ENCODE results near the gene CHKA.
A peak's percentile ranks its signal among the peaks of the same experiment; 100 is the strongest.
"Not testable (repeated sequence)": the region's sequence is repeated elsewhere in the genome, so short reads cannot be mapped to it uniquely, and the experiment has no call there.

The CHKA gene

GRCh38 chr11:68106165-68106940 lies 14.8 kb downstream of the CHKA start:
- DNase-seq (ENCODE audit: extremely low read depth, insufficient read length), result no peak
- no peaks in the 10 kb centered on the region for H3K27me3 ChIP-seq (replicated peaks; ENCODE audit: control insufficient read depth, insufficient read depth, low read length)
- H3K36me3 ChIP-seq (ENCODE audit: control insufficient read depth, insufficient read depth, low read length), result peaks cover 1% of the 10 kb centered on the region; the same call in 1 of the 2 replicates
- H3K4me3 ChIP-seq (replicated peaks; ENCODE audit: low read depth, low read length), result no peak overlapping the region
- TF ChIP-seq, protein P1, sequence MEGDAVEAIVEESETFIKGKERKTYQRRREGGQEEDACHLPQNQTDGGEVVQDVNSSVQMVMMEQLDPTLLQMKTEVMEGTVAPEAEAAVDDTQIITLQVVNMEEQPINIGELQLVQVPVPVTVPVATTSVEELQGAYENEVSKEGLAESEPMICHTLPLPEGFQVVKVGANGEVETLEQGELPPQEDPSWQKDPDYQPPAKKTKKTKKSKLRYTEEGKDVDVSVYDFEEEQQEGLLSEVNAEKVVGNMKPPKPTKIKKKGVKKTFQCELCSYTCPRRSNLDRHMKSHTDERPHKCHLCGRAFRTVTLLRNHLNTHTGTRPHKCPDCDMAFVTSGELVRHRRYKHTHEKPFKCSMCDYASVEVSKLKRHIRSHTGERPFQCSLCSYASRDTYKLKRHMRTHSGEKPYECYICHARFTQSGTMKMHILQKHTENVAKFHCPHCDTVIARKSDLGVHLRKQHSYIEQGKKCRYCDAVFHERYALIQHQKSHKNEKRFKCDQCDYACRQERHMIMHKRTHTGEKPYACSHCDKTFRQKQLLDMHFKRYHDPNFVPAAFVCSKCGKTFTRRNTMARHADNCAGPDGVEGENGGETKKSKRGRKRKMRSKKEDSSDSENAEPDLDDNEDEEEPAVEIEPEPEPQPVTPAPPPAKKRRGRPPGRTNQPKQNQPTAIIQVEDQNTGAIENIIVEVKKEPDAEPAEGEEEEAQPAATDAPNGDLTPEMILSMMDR (IDR thresholded peaks at IDR 0.05; ENCODE audit: insufficient read depth, low read length, poor library complexity, severe bottlenecking), result no peak

- DNase-seq (ENCODE audit: extremely low read depth, insufficient read length), result no peak
- TF ChIP-seq, protein P1 (IDR thresholded peaks at IDR 0.05; ENCODE audit: insufficient read depth, low read length, poor library complexity, severe bottlenecking), result no peak
- H3K27me3 ChIP-seq (replicated peaks; ENCODE audit: control insufficient read depth, insufficient read depth, low read length), result no peaks in the 10 kb centered on the region
- H3K4me3 ChIP-seq (replicated peaks; ENCODE audit: low read depth, low read length), result peak overlapping the region; percentile 42
- H3K36me3 ChIP-seq (ENCODE audit: control insufficient read depth, insufficient read depth, low read length), result no peaks in the 10 kb centered on the region
These were observed 21.4 kb downstream of the CHKA start for GRCh38 chr11:68099474-68100405.

DNA sequence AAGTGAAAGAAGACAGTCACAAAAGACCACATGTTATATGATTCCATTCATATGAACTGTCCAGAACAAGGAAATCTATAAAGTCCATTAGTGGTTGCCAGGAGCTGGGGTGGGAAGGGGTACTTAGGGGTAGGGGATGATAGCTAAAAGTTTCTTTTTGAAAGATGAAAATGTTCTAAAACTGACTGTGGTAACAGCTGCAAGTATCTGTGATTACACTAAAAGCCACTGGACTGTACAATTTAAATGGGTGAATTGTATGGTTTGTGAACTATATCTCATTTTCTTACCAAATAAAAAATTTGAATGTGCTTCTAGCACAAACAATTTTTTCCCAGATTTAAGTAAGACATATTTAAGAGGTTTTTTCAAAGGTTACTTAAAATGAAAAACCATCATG lies 22.1 kb downstream of the CHKA start:
- Histone ChIP-seq H3K36me3 (ENCODE audit: control insufficient read depth, insufficient read depth, low read length) (no peaks in the 10 kb centered on the region), H3K4me3 (replicated peaks; ENCODE audit: low read depth, low read length) (no peak overlapping the region), H3K27me3 (replicated peaks; ENCODE audit: control insufficient read depth, insufficient read depth, low read length) (no peaks in the 10 kb centered on the region)
- TF ChIP-seq, protein P1 (IDR thresholded peaks at IDR 0.05; ENCODE audit: insufficient read depth, low read length, poor library complexity, severe bottlenecking), result no peak
- DNase-seq (ENCODE audit: extremely low read depth, insufficient read length), result no peak

DNA sequence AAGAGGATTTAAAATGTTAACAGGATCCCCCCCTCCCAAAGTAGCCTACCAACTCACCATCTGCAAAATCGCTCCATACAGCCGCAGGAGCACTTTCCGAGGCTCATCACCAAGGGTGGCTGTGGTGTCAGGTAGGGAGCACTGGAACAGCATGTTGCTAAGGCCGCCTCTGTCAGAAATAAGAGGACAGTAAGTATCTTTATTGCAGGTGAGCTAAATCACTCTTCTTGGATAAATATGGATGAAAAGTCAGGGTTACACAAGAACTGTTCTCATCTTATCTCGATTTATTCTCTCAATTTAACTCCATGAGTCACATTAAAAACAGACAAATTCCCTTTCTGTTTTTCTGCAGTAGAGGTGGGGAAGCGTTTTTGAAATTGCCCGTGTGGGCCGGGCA lies 24.2 kb downstream of the CHKA start:
- TF ChIP-seq, protein P1 (IDR thresholded peaks at IDR 0.05; ENCODE audit: insufficient read depth, low read length, poor library complexity, severe bottlenecking), result no peak
- Histone ChIP-seq H3K4me3 (replicated peaks; ENCODE audit: low read depth, low read length) (no peak overlapping the region), H3K27me3 (replicated peaks; ENCODE audit: control insufficient read depth, insufficient read depth, low read length) (no peaks in the 10 kb centered on the region), H3K36me3 (ENCODE audit: control insufficient read depth, insufficient read depth, low read length) (no peaks in the 10 kb centered on the region)
- no peak for DNase-seq (ENCODE audit: extremely low read depth, insufficient read length)

GRCh38 chr11:68093565-68093964 lies 27.6 kb downstream of the CHKA start:
- Histone ChIP-seq H3K36me3 (ENCODE audit: control insufficient read depth, insufficient read depth, low read length) (no peaks in the 10 kb centered on the region), H3K27me3 (replicated peaks; ENCODE audit: control insufficient read depth, insufficient read depth, low read length) (no peaks in the 10 kb centered on the region), H3K4me3 (replicated peaks; ENCODE audit: low read depth, low read length) (no peak overlapping the region)
- no peak for DNase-seq (ENCODE audit: extremely low read depth, insufficient read length)
- TF ChIP-seq, protein P1 (IDR thresholded peaks at IDR 0.05; ENCODE audit: insufficient read depth, low read length, poor library complexity, severe bottlenecking), result no peak

DNA sequence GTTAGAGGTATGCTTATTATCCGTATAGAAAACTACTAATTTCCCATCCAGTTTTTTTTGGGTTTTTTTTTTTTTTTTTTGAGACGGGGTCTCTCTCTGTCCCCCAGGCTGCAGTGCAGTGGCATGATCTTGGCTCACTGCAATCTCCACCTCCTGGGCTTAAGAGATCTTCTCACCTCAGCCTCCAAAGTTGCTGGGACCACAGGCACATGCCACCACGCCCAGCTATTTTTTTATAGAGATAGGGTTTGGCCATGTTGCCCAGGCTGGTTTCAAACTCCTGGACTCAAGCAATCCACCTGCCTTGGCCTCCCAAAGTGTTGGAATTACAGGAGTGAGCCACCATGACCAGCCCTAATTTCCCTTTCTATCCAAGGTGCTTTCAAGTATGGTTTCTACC lies 28.2 kb downstream of the CHKA start:
- not testable (repeated sequence) for H3K4me3 ChIP-seq (replicated peaks; ENCODE audit: low read depth, low read length)

More for the DNA sequence above, 28.2 kb downstream of the CHKA start:
- H3K27me3 ChIP-seq (replicated peaks; ENCODE audit: control insufficient read depth, insufficient read depth, low read length); H3K36me3 ChIP-seq (ENCODE audit: control insufficient read depth, insufficient read depth, low read length); DNase-seq (ENCODE audit: extremely low read depth, insufficient read length): not testable (repeated sequence)
